ENCODE data around the gene NFYC. TPM values are rescaled to one million over a fixed set of nuclear protein-coding genes. Genes with fewer than 3 reads are reported as not detected.

Gene NFYC
- total RNA-seq, 1 experiment from 2014 or later: 61.6 TPM

GRCh38 chr1:40793617-40794016, 102.1 kb downstream of the NFYC start:
- DNase-seq: no peak
- H3K9me3 ChIP-seq: no peaks in the 10 kb centered on the region
- no peaks in the 10 kb centered on the region for H3K4me1 ChIP-seq
- Mint-ChIP-seq H3K4me3 (ENCODE audit: unreplicated experiment) (no peak overlapping the region), H3K36me3 (ENCODE audit: insufficient read depth, unreplicated experiment) (no peaks in the 10 kb centered on the region), H3K9me3 (ENCODE audit: unreplicated experiment) (no peaks in the 10 kb centered on the region), H3K4me1 (ENCODE audit: low read depth, unreplicated experiment) (no peaks in the 10 kb centered on the region), H3K27ac (ENCODE audit: unreplicated experiment) (no peak overlapping the region), H3K27me3 (ENCODE audit: insufficient read depth, unreplicated experiment) (no peaks in the 10 kb centered on the region)
- ChIA-PET CTCF (no interaction called here), POLR2A (no interaction called here)
- no peak for TF ChIP-seq CTCF (IDR thresholded peaks at IDR 0.05; ENCODE audit: insufficient read depth in 1 of 2, low read depth in 1 of 2, low read length in 1 of 2, severe bottlenecking in 1 of 2, unreplicated experiment in 1 of 2)
- no TSS peak for BruUV-seq (replicated peaks)
- intact Hi-C loops (cut with micrococcal nuclease; ENCODE audit: unreplicated experiment): no loop called here
- H3K27me3 ChIP-seq (replicated peaks; ENCODE audit: control insufficient read depth, insufficient read depth, low read length): no peaks in the 10 kb centered on the region
- H3K4me3 ChIP-seq (ENCODE audit: low read depth, low read length): no peak overlapping the region
- no peaks in the 10 kb centered on the region for H3K36me3 ChIP-seq (ENCODE audit: control insufficient read depth, insufficient read depth, low read length)

- H3K4me3 Mint-ChIP-seq (ENCODE audit: unreplicated experiment): no peak overlapping the region
Measured at GRCh38 chr1:40794048-40794447, 102.5 kb downstream of the NFYC start.

GRCh38 chr1:40794974-40795715, 103.6 kb downstream of the NFYC start:
- Histone ChIP-seq H3K27me3 (replicated peaks; ENCODE audit: control insufficient read depth, insufficient read depth, low read length) (no peaks in the 10 kb centered on the region), H3K4me1 (no peaks in the 10 kb centered on the region), H3K36me3 (ENCODE audit: control insufficient read depth, insufficient read depth, low read length) (no peaks in the 10 kb centered on the region), H3K4me3 (ENCODE audit: low read depth, low read length) (no peak overlapping the region), H3K9me3 (no peaks in the 10 kb centered on the region)
- DNase-seq: no peak
- Mint-ChIP-seq H3K27ac (ENCODE audit: unreplicated experiment) (no peak overlapping the region), H3K4me3 (ENCODE audit: unreplicated experiment) (no peak overlapping the region), H3K36me3 (ENCODE audit: insufficient read depth, unreplicated experiment) (no peaks in the 10 kb centered on the region), H3K4me1 (ENCODE audit: low read depth, unreplicated experiment) (no peaks in the 10 kb centered on the region), H3K27me3 (ENCODE audit: insufficient read depth, unreplicated experiment) (no peaks in the 10 kb centered on the region), H3K9me3 (ENCODE audit: unreplicated experiment) (no peaks in the 10 kb centered on the region)
- intact Hi-C loops (cut with micrococcal nuclease; ENCODE audit: unreplicated experiment): no loop called here
- ChIA-PET CTCF (no interaction called here), POLR2A (no interaction called here)
- no peak for TF ChIP-seq CTCF (IDR thresholded peaks at IDR 0.05; ENCODE audit: insufficient read depth in 1 of 2, low read depth in 1 of 2, low read length in 1 of 2, severe bottlenecking in 1 of 2, unreplicated experiment in 1 of 2)
- no TSS peak for BruUV-seq (replicated peaks)

More at GRCh38 chr1:40794048-40794447, 102.5 kb downstream of the NFYC start:
- intact Hi-C loops (cut with micrococcal nuclease; ENCODE audit: unreplicated experiment): no loop called here
- no peaks in the 10 kb centered on the region for H3K36me3 Mint-ChIP-seq (ENCODE audit: insufficient read depth, unreplicated experiment)
- no peaks in the 10 kb centered on the region for H3K36me3 ChIP-seq (ENCODE audit: control insufficient read depth, insufficient read depth, low read length)
- ChIA-PET CTCF (no interaction called here), POLR2A (no interaction called here)
- no peak for TF ChIP-seq CTCF (IDR thresholded peaks at IDR 0.05; ENCODE audit: insufficient read depth in 1 of 2, low read depth in 1 of 2, low read length in 1 of 2, severe bottlenecking in 1 of 2, unreplicated experiment in 1 of 2)
- H3K4me3 ChIP-seq (ENCODE audit: low read depth, low read length): no peak overlapping the region
- no peak overlapping the region for H3K27ac Mint-ChIP-seq (ENCODE audit: unreplicated experiment)
- no peaks in the 10 kb centered on the region for H3K9me3 Mint-ChIP-seq (ENCODE audit: unreplicated experiment)
- no peaks in the 10 kb centered on the region for H3K4me1 ChIP-seq
- DNase-seq: no peak
- H3K27me3 ChIP-seq (replicated peaks; ENCODE audit: control insufficient read depth, insufficient read depth, low read length): no peaks in the 10 kb centered on the region
- no peaks in the 10 kb centered on the region for H3K4me1 Mint-ChIP-seq (ENCODE audit: low read depth, unreplicated experiment)
- no peaks in the 10 kb centered on the region for H3K9me3 ChIP-seq
- no TSS peak for BruUV-seq (replicated peaks)
- H3K27me3 Mint-ChIP-seq (ENCODE audit: insufficient read depth, unreplicated experiment): no peaks in the 10 kb centered on the region

Measured in Caco-2 (cell line).